Fibroblast of lung (primary cell): ENCODE measurements around the gene CYGB.

Source experiments
- EZH2 ChIP-seq: IDR thresholded peaks from 2 replicates; pipeline ENCODE4 v1.5.1; 2012; ENCODE audit warnings: low read length, control low read depth, mild to moderate bottlenecking; ENCODE audit errors: missing control alignments
- TF ChIP-seq, protein P1 (sequence below), 2 donors: IDR thresholded peaks in 1 of 2; conservative IDR thresholded peaks in 1 of 2; 1 replicate in 1 of 2; 2 replicates in 1 of 2; pipeline ENCODE4 v1.5.1; 2011 to 2012; ENCODE audit warnings: low read length in 2 of 2, control low read depth in 1 of 2, inconsistent platforms in 1 of 2, low read depth in 1 of 2, mild to moderate bottlenecking in 1 of 2

DNA sequence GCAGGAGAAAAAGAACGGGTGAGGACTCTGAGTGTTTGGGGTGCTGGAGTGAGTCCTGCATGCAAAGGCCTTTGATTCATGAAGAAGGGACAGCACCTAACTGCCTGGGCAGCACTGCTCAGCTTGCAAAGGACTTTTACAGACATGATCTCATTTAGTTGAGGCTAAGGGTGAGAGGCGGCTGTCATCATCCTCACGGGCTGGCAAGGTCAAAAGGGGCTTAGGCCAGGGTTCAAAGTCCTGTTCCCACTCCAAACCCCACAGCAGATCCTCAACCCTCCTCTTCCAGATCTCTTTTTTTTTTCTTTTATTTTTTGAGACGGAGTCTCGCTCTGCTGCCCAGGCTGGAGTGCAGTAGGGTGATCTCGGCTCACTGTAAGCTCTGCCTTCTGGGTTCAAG, 41.0 kb downstream of the CYGB start:
- TF ChIP-seq, protein P1, sequence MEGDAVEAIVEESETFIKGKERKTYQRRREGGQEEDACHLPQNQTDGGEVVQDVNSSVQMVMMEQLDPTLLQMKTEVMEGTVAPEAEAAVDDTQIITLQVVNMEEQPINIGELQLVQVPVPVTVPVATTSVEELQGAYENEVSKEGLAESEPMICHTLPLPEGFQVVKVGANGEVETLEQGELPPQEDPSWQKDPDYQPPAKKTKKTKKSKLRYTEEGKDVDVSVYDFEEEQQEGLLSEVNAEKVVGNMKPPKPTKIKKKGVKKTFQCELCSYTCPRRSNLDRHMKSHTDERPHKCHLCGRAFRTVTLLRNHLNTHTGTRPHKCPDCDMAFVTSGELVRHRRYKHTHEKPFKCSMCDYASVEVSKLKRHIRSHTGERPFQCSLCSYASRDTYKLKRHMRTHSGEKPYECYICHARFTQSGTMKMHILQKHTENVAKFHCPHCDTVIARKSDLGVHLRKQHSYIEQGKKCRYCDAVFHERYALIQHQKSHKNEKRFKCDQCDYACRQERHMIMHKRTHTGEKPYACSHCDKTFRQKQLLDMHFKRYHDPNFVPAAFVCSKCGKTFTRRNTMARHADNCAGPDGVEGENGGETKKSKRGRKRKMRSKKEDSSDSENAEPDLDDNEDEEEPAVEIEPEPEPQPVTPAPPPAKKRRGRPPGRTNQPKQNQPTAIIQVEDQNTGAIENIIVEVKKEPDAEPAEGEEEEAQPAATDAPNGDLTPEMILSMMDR (conservative IDR thresholded peaks at IDR 0.05 in 1 of 2, IDR thresholded peaks at IDR 0.05 in 1 of 2; ENCODE audit: low read depth in 1 of 2, low read length in 2 of 2) = no peak
- no peak for TF ChIP-seq EZH2
